T47D (cell line): ENCODE data around the gene AOC3.
"Not testable (repeated sequence)": the region's sequence is repeated elsewhere in the genome, so short reads cannot be mapped to it uniquely, and the experiment has no call there.

ENCODE experiments used
- DNase-seq, 2 experiments: peaks; one replicate each; pipeline versions ENCODE4 v3.0.0 to v3.0.0-alpha.2; 2011 to 2012; ENCODE audit warnings: low read depth in 1 of 2, low spot score in 1 of 2
- JUND ChIP-seq: IDR thresholded peaks from 2 replicates; pipeline ENCODE4 v1.6.1; 2012; ENCODE audit warnings: low read depth
- in situ Hi-C: cut with HindIII; loops from 2 replicates; pipeline ENCODE4 v1.10.0; 2016; ENCODE audit warnings: low sequenced_read_pairs, low pct_unique_long_range_greater_than_20kb

The AOC3 gene

DNA sequence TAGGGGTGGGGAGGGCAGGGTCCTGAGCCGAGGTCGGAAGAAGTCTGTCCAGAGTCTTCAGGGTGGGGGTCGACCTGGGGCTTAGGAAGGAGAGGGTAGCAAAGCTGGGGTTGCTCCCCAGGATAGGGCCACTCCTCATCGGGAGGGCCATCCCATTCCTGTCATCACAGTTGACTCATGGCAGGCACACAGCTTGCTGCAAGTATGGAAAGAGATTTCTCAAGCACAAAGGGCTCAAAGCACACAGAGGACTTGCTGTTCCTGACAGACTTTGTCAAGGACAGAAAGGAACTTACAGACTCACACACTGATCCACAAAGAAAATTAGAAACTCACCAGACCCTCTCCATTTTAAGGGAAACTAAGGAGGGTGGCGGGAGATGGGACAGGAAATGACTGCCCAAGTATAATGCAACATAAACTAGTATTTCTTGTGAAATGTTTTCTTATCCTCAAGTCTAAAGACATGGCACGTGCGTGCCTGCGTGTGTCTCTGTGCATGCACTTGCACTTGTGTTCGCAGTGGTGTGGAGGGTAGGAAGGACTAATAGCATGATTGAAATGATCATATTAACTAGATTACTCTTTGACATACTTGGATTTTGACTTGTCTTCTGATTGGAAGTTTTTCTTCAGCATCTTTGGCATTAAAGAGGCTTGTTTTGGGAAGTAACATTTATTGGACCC is 4.3 kb upstream of the AOC3 start:
- no peak for DNase-seq
- in situ Hi-C loops = no loop called here
- no peak for TF ChIP-seq JUND

DNA sequence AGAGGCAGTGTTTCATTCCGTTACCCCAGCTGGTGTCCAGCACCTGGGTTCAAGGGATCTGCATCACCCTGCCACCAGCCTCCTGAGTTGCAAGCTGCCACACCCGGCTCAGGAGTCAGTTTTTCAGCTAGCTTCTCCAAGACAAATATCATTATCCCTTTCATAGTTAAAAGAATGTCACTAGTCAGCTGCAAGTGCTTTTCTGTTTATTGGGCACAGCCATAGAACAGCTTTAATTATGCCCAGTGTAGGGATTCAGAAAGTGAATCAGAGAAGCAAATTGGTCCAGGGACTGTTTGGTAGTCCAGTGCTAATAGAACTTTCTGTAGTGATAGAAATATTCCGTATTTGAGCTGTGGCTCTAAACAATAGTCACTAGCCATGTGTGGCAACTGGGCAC is 2.9 kb upstream of the AOC3 start:
- in situ Hi-C loops = no loop called here
- no peak for TF ChIP-seq JUND
- no peak for DNase-seq

- DNase-seq = no peak
- in situ Hi-C loops = no loop called here
Observed at GRCh38 chr17:42849031-42849430, 2.0 kb upstream of the AOC3 start.

GRCh38 chr17:42849451-42850181 is 1.4 kb upstream of the AOC3 start:
- TF ChIP-seq JUND = no peak
- no peak for DNase-seq
- in situ Hi-C loops = no loop called here

More at GRCh38 chr17:42849031-42849430, 2.0 kb upstream of the AOC3 start:
- TF ChIP-seq JUND = no peak

DNA sequence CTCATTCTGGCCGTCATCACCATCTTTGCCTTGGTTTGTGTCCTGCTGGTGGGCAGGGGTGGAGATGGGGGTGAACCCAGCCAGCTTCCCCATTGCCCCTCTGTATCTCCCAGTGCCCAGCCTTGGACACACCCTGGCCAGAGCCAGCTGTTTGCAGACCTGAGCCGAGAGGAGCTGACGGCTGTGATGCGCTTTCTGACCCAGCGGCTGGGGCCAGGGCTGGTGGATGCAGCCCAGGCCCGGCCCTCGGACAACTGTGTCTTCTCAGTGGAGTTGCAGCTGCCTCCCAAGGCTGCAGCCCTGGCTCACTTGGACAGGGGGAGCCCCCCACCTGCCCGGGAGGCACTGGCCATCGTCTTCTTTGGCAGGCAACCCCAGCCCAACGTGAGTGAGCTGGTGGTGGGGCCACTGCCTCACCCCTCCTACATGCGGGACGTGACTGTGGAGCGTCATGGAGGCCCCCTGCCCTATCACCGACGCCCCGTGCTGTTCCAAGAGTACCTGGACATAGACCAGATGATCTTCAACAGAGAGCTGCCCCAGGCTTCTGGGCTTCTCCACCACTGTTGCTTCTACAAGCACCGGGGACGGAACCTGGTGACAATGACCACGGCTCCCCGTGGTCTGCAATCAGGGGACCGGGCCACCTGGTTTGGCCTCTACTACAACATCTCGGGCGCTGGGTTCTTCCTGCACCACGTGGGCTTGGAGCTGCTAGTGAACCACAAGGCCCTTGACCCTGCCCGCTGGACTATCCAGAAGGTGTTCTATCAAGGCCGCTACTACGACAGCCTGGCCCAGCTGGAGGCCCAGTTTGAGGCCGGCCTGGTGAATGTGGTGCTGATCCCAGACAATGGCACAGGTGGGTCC is 607 bp downstream of the AOC3 start:
- DNase-seq, in situ Hi-C loops: not testable (repeated sequence)

DNA sequence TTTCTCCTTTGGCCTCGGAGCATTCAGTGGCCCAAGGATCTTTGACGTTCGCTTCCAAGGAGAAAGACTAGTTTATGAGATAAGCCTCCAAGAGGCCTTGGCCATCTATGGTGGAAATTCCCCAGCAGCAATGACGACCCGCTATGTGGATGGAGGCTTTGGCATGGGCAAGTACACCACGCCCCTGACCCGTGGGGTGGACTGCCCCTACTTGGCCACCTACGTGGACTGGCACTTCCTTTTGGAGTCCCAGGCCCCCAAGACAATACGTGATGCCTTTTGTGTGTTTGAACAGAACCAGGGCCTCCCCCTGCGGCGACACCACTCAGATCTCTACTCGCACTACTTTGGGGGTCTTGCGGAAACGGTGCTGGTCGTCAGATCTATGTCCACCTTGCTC is 1.4 kb downstream of the AOC3 start:
- TF ChIP-seq JUND = no peak
- DNase-seq = no peak
- in situ Hi-C loops = no loop called here

GRCh38 chr17:42853004-42853403 is 2.0 kb downstream of the AOC3 start:
- TF ChIP-seq JUND = no peak
- no peak for DNase-seq
- in situ Hi-C loops = no loop called here

- DNase-seq = no peak
- no peak for TF ChIP-seq JUND
- in situ Hi-C loops = no loop called here
Observed at GRCh38 chr17:42853597-42853967, 2.6 kb downstream of the AOC3 start.

DNA sequence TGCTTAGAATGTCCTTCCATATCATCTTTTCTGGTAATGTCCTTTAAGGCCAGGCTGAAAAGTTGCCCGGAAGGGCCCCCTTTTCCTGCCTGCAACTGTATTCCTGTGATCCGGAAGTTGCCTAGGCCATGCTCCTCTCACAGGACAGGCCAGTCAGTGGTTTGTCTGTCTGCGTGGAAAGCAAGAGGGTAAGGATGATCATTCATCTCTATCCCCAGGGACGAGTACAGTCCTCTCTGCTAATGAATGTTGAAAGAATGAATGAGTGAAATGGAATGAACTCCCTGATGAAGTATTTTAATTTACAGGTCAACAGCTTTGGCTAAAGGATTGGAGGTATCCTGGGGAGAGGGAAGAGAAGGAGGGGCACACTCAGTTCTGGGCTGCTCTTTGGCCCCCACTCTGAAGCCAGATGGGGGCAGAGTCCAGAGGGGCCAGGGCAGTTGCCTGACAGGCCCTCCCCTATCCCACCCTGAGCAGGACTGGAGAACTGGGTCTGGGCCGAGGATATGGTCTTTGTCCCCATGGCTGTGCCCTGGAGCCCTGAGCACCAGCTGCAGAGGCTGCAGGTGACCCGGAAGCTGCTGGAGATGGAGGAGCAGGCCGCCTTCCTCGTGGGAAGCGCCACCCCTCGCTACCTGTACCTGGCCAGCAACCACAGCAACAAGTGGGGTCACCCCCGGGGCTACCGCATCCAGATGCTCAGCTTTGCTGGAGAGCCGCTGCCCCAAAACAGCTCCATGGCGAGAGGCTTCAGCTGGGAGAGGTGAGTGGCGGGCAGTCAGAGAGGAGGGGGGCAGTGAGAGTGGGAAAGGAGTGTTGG is 3.2 kb downstream of the AOC3 start:
- DNase-seq = no peak
- in situ Hi-C loops = no loop called here
- TF ChIP-seq JUND = no peak

DNA sequence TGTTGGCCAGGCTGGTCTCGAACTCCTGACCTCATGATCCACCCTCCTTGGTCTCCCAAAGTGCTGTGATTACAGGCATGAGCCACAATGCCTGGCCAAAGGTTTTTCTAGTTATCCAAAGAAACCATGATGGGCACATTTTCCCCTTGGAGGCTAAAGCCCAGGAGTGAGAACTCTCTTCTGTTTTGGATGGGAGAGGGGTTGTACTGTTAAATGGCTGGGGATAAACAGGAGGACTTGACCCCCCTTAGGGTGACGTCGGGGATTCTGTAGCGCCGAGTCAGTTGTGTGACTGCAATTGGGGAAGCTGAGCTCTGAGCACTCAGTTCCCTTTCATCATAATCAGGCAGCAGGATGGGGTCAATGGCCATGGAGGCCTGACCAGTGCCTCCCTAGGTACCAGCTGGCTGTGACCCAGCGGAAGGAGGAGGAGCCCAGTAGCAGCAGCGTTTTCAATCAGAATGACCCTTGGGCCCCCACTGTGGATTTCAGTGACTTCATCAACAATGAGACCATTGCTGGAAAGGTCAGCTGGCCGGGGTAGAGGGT is 4.1 kb downstream of the AOC3 start:
- TF ChIP-seq JUND = no peak
- no peak for DNase-seq
- in situ Hi-C loops = no loop called here

- DNase-seq, in situ Hi-C loops: not testable (repeated sequence)
Observed at GRCh38 chr17:42856093-42856492, 5.1 kb downstream of the AOC3 start.

- DNase-seq, in situ Hi-C loops: not testable (repeated sequence)
Observed at GRCh38 chr17:42856516-42856915, 5.5 kb downstream of the AOC3 start.
